GM23248 (cell line): ENCODE results near the gene CDH13.

ENCODE experiments used
- EZH2 ChIP-seq: fragments of 200-600 bp; sonication (generic); IDR thresholded peaks from 2 replicates; pipeline ENCODE4 v1.6.1; 2018; ENCODE audit warnings: antibody characterized with exemption, mild to moderate bottlenecking; ENCODE audit not compliant: insufficient read depth, poor library complexity, severe bottlenecking
- EZH2phosphoT487 ChIP-seq: fragments of 200-600 bp; sonication (generic); IDR thresholded peaks from 2 replicates; pipeline ENCODE4 v1.6.1; 2018; ENCODE audit warnings: antibody characterized with exemption, moderate library complexity, mild to moderate bottlenecking, low read depth; ENCODE audit not compliant: insufficient read depth

DNA sequence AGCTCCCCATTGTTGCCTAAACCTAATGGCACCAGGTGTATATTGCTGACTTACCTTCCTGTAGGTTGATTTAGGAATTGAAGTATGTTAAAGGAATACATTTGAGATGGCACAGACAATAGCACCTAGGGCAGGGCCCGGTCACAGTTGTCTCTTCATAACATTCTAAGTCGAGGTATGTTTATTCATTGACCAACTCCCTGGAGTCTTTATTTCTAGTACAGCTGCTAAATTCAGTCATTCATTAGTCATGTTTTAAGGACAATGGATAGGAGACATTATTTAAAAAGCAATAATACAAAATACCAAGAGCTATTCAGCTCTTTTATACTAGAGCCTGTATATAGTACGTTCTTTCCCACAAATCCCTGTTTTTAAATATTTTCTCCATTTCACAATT is 811.6 kb downstream of the CDH13 start:
- TF ChIP-seq EZH2phosphoT487: no peak
- TF ChIP-seq EZH2: no peak
